SW480 (cell line): ENCODE data around the gene ADGRV1.

Source experiments
- DNase-seq: peaks from one replicate; pipeline ENCODE4 v3.0.0-alpha.2; 2016; ENCODE audit warnings: low spot score

The ADGRV1 gene

DNA sequence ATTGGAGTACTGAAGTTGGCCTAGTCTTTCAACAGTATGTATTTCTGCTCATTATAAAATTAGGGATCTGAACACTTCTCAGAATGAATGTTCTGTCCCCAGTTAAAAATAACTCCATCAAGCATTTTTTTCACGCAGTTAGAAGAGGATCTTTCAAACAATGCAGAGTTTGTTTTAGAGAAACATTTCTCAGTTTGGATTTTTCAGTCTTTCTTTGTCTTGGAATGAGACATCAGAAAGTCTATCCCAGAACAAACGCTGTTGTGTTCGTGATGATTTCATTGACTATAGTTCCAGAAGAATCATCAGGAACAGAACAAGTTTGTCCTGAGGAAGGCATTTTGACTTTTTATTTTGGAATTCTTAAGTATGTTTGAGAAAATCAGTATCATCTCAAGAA, 605.8 kb downstream of the ADGRV1 start:
- no peak for DNase-seq

DNA sequence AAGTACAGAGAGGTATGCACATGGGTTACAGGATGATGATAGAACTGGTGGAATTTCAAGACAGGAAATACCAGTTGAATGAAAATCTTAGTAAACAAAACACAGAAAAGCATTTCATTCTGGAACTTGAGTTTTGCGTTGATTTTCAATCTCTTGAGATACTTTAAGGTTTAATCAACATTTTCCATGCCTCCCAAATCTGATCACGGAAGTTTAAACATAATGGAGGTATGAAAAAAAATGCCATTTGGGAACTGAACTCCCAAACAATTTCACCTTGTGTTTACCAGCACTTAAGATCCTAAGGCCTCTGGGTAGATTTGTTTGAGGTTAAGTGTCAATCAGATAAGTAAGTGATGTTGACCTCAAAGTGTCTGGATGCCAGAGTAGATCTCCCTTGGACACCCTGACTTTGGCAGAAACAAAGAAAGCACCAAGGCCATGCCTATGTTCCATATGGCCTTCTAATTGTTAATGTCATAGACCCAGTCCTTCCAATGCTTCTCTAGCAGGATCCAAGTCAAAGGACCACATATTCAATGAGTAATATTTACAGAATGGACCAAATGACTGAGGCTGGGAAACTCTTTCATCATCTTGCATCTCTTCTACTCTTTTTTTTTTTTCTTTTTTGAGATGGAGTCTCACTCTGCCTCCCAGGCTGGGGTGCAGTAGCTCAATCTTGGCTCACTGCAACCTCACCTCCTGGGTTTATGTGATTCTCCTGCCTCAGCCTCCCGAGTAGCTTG, 607.6 kb downstream of the ADGRV1 start:
- no peak for DNase-seq

DNA sequence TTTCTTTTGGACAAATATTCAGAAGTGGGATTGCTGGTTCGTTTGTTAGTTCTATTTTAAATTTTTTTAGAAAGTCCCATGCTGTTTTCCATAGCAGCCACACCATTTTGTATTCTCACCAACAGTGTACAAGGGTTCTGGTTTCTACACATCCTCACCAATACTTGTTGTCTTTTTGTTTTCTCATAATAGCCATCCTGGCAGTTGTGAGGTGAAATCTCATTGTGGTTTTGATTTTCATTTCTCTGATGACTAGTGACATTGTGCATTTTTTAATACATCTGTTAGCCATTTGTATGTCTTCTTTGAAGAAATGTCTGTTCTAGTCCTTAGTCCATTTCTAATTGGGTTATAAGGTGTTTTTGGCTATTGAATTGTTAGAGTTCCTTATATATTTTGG, 610.3 kb downstream of the ADGRV1 start:
- no peak for DNase-seq

DNA sequence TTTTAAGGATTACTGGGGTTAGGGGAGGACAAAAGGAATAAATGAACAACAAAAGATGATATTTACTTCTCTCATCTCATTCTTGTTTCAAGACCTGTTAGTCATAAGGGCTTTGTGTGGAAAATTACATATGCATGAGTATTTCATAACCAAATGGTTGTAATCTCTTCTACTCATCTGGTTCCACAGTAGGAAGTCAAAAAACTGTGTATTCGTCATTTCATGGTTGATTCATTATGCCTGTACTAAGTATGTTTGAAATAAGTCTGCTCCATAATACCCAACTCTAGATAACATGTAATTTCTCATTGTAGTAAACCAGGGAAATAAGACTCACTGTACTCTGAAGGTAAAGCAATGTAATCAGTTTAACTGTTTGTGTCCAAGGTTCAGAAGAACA, 611.7 kb downstream of the ADGRV1 start:
- DNase-seq, result no peak

- no peak for DNase-seq
Observed at GRCh38 chr5:91171322-91171721, 612.7 kb downstream of the ADGRV1 start.

DNA sequence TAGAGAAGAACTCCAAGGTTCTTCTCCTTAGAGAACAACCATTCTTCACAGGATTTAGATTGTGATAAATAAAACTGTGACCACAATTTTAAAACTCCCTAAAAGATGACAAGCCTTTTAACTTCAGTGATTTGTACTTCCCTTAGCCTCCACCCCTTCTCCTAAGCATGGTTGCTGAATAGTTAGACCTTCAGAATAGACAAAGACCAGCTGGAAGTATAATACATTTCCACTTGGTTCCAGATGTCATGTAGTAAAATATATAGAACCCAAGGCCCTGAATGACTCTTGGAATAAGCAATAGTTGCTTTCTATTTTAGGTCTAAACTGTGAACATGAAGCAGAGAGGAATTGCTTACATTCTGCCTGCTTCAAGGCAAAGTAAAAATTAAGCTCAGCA, 615.8 kb downstream of the ADGRV1 start:
- no peak for DNase-seq

DNA sequence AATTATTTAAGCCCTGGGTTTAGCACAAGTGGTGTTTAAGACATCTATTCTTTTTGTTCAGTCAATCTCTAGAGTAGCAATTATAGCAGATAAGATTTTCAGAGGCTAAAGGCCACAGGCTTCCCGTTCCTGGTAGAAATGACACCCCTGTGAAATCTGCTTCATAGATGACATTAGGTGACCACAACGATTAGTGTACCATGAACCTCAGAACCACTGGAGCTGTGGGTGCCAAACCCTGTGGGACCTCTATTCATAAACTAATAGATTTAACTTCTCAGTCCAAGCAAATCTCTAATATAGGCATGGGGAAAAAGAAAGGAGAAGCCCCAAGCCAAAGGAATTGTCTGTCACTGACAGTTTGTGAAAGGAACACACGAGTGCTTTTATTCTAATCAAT, 617.1 kb downstream of the ADGRV1 start:
- DNase-seq, result no peak

DNA sequence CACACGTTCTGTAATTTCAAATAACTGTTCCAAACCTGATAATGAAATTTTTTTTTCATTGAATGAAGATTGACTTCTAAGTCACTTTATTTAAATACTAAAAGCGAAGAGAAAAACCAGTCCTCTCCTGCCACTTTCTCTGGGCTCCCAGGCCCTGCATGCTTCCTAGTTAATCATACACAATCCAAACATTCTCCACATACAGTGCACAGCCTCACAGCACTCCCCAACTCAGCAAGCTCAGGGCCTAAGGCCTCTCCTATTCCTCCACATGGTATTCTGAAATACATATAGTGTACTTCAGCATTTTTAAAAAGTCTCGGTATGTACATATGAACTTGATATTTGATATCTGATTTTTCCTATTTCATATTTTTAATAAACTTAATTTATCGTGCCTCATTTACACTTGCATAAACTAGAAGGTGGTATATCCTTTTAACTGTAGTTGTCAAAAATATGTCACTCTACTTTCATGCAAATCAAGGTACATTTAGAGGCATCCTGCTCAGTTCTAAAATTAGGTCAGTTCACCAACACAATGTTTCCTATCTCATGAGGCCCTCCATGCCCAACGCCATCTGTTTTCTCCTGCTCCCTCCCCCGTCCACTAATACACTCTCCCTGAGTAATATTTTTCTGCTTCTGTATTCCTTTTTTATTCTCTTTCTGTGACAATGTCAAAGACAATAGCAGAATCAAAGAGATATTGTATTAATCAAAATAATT, 617.9 kb downstream of the ADGRV1 start:
- DNase-seq, result no peak

GRCh38 chr5:91177085-91177484, 618.5 kb downstream of the ADGRV1 start:
- DNase-seq, result no peak

GRCh38 chr5:91177639-91178038, 619.0 kb downstream of the ADGRV1 start:
- DNase-seq, result no peak

- DNase-seq, result no peak
Observed at GRCh38 chr5:91178461-91178860, 619.9 kb downstream of the ADGRV1 start.

- DNase-seq, result no peak
Observed at GRCh38 chr5:91179018-91179417, 620.4 kb downstream of the ADGRV1 start.

DNA sequence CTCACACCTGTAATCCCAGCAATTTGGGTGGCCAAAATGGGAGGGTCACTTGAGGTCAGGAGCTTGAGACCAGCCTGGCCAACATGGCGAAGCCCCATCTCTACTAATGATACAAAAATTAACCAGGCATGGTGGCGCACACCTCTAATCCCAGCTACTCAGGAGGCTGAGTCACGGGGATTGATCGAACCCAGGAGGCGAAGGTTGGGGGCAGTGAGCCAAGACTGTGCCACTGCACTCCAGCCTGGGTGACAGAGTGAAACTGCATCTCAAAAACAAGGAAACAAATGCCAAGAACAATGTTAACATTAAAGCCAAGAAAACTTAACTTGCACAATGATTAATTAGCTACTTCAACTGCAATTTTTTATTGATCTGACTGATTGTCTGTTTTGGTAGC, 621.9 kb downstream of the ADGRV1 start:
- no peak for DNase-seq

DNA sequence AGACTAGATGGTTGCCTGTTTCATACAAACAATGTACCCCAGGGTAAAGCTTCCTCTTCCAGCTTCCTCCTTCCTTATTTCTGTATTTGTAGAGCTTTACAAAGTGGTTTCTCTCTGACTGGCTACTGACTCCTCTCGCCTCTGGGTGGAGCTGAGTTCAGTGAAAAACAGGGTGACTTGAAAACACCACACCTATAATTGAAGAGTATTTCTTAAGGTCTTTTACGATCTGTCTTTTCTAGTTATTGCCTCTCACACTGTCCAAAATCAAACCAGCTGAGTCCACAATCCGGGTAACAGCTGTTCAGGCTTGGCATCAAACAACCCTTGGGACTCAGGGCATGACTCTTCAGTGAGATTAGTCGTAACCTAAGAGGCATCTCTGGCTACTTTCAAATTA, 624.2 kb downstream of the ADGRV1 start:
- DNase-seq, result no peak

GRCh38 chr5:91183743-91184142, 625.1 kb downstream of the ADGRV1 start:
- DNase-seq, result no peak

DNA sequence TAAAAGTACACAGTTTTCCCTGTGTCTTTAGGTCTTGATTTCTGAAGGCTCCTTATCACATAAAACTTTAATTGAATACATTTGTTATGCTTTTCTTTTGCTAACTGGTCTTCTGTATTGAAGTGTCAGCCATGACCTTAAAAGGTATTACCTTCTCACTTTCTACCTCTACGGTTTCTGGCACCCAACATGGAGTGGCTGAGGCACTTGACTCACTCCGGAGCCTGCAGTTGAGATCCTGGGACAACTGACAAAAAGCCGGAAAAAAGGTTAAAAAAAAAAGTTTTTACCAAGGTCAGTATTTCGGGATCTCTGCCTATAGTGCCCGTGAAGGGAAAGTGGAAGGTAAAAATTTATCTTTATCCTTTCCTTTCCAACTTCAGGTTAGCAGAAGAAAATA, 627.5 kb downstream of the ADGRV1 start:
- no peak for DNase-seq

- no peak for DNase-seq
Observed at GRCh38 chr5:91187032-91187431, 628.4 kb downstream of the ADGRV1 start.

GRCh38 chr5:91188755-91189154, 630.2 kb downstream of the ADGRV1 start:
- no peak for DNase-seq

GRCh38 chr5:91189480-91190313, 631.1 kb downstream of the ADGRV1 start:
- peak; percentile 27 for DNase-seq

GRCh38 chr5:91190314-91190690, 631.7 kb downstream of the ADGRV1 start:
- DNase-seq, result no peak

- DNase-seq, result no peak
Observed at GRCh38 chr5:91194824-91195381, 636.3 kb downstream of the ADGRV1 start.

DNA sequence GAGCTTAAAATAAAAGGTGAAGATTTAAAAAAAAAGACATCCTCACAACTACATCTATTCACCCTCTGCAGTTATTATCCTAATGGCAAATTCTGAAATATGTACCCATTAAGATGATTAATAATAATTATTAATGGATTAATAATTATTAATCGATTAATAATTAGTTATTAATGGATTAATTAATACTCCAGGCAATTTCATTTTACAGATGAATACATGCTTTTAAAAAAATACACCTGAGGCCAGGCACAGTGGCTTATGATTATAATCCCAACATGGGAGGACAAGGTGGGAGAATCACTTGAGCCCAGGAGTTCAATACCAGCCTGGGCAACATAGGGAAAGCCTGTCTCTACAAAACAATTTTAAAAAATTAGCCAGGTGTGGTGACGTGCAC, 642.1 kb downstream of the ADGRV1 start:
- DNase-seq, result no peak

DNA sequence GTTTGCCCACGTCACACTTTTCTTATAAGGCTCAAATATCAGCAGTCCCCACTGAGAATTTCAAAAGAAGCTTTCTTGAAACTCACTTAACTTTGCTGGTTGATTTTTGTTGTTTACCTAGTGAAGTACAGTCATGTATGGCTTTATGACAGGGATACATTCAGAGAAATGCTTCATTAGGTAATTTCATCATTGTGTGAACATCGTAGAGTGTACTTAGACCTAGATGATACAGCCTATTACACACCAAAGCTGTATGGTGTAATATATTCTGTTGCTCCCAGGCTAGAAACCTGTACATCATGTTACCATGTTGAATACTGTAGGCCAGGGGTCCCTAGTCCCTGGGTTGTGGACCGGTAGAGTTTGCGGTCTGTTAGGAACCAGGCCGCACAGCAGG, 647.5 kb downstream of the ADGRV1 start:
- DNase-seq, result no peak
